ENCODE measurements around the gene RPL13A.
"Not testable (repeated sequence)": the region's sequence is repeated elsewhere in the genome, so short reads cannot be mapped to it uniquely, and the experiment has no call there.

RPL13A gene

GRCh38 chr19:49487277-49488045 is at the start of gene RPL13A:
Gene RPL13A (plus strand): TSS chr19:49487608. CDS start chr19:49487630, 22 bp downstream.
- peak; percentile 99 for DNase-seq (ENCODE audit: low read depth in 1 of 2, low spot score in 1 of 2)

- DNase-seq (ENCODE audit: low read depth in 1 of 2, low spot score in 1 of 2): no peak
Observed at GRCh38 chr19:49438261-49438660, 49.1 kb upstream of the RPL13A start.

- DNase-seq (ENCODE audit: low read depth in 1 of 2, low spot score in 1 of 2): no peak
Observed at GRCh38 chr19:49439836-49440235, 47.6 kb upstream of the RPL13A start.

- DNase-seq (ENCODE audit: low read depth in 1 of 2, low spot score in 1 of 2): no peak
Observed at GRCh38 chr19:49440439-49441209, 46.8 kb upstream of the RPL13A start.

- peak in 1 of 2 donors; percentile 35 for DNase-seq (ENCODE audit: low read depth in 1 of 2, low spot score in 1 of 2)
Observed at GRCh38 chr19:49441210-49441959, 46.0 kb upstream of the RPL13A start, which contains the start of gene SLC17A7. Gene SLC17A7 (minus strand): TSS chr19:49441527. CDS start chr19:49441379, 148 bp downstream.

- no peak for DNase-seq (ENCODE audit: low read depth in 1 of 2, low spot score in 1 of 2)
Observed at GRCh38 chr19:49441960-49442350, 45.5 kb upstream of the RPL13A start.

- no peak for DNase-seq (ENCODE audit: low read depth in 1 of 2, low spot score in 1 of 2)
Observed at GRCh38 chr19:49442354-49442753, 45.1 kb upstream of the RPL13A start.

GRCh38 chr19:49442771-49443365 is 44.5 kb upstream of the RPL13A start:
- DNase-seq (ENCODE audit: low read depth in 1 of 2, low spot score in 1 of 2): peak; percentile 30 to 37

GRCh38 chr19:49443366-49444099 is 43.9 kb upstream of the RPL13A start:
- peak; percentile 86 to 88 for DNase-seq (ENCODE audit: low read depth in 1 of 2, low spot score in 1 of 2)

- DNase-seq (ENCODE audit: low read depth in 1 of 2, low spot score in 1 of 2): not testable (repeated sequence)
Observed at GRCh38 chr19:49444100-49444700, 43.2 kb upstream of the RPL13A start.

GRCh38 chr19:49445997-49446396 is 41.4 kb upstream of the RPL13A start:
- no peak for DNase-seq (ENCODE audit: low read depth in 1 of 2, low spot score in 1 of 2)

GRCh38 chr19:49447485-49448431 is 39.6 kb upstream of the RPL13A start:
- no peak for DNase-seq (ENCODE audit: low read depth in 1 of 2, low spot score in 1 of 2)

GRCh38 chr19:49448432-49448786 is 39.0 kb upstream of the RPL13A start:
- DNase-seq (ENCODE audit: low read depth in 1 of 2, low spot score in 1 of 2): no peak

GRCh38 chr19:49450405-49450804 is 37.0 kb upstream of the RPL13A start:
- no peak for DNase-seq (ENCODE audit: low read depth in 1 of 2, low spot score in 1 of 2)

- peak; percentile 81 to 87 for DNase-seq (ENCODE audit: low read depth in 1 of 2, low spot score in 1 of 2)
Observed at GRCh38 chr19:49451430-49452181, 35.8 kb upstream of the RPL13A start, which contains the start of gene PIH1D1. Gene PIH1D1 (minus strand): TSS chr19:49451814. CDS start chr19:49451574, 240 bp downstream.

GRCh38 chr19:49453013-49453756 is 34.2 kb upstream of the RPL13A start, which contains the start of gene ALDH16A1:
Gene ALDH16A1 (plus strand): TSS chr19:49453225. CDS start chr19:49453332, 107 bp downstream.
- DNase-seq (ENCODE audit: low read depth in 1 of 2, low spot score in 1 of 2): peak; percentile 94 to 98

- DNase-seq (ENCODE audit: low read depth in 1 of 2, low spot score in 1 of 2): no peak
Observed at GRCh38 chr19:49453757-49454240, 33.6 kb upstream of the RPL13A start.
